Loucy (cell line): ENCODE data around the gene BRD4.
"Not testable (repeated sequence)": the region's sequence is repeated elsewhere in the genome, so short reads cannot be mapped to it uniquely, and the experiment has no call there.

Experiments used
- H2AFZ ChIP-seq: fragments of 200-600 bp; sonication (generic); 2 replicates; pipeline ENCODE4 v1.6.0; 2016; ENCODE audit warnings: antibody characterized with exemption, mild to moderate bottlenecking, low read length, moderate library complexity
- H3F3A ChIP-seq: fragments of 200-600 bp; 2 replicates; pipeline ENCODE4 v1.6.0; 2016; ENCODE audit warnings: antibody characterized with exemption, low read depth, mild to moderate bottlenecking
- H3K27me3 ChIP-seq: fragments of 200-600 bp; sonication (generic); 2 replicates; pipeline ENCODE4 v1.6.1; 2014; ENCODE audit warnings: low read length, mild to moderate bottlenecking; ENCODE audit not compliant: insufficient read depth, poor library complexity, severe bottlenecking
- H3K36me3 ChIP-seq: fragments of 200-600 bp; sonication (generic); 2 replicates; pipeline ENCODE4 v1.6.1; 2016; ENCODE audit warnings: low read length; ENCODE audit not compliant: insufficient read depth
- H3K4me1 ChIP-seq: fragments of 200-600 bp; sonication (generic); 2 replicates; pipeline ENCODE4 v1.5.1; 2014; ENCODE audit warnings: low read length, mild to moderate bottlenecking; ENCODE audit not compliant: insufficient read depth, poor library complexity, severe bottlenecking
- H3K4me2 ChIP-seq: fragments of 200-600 bp; sonication (generic); 2 replicates; pipeline ENCODE4 v1.6.0; 2014; ENCODE audit warnings: antibody characterized with exemption, low read length, low read depth, mild to moderate bottlenecking; ENCODE audit not compliant: poor library complexity, severe bottlenecking
- H3K4me3 ChIP-seq: fragments of 200-600 bp; sonication (generic); 2 replicates; pipeline ENCODE4 v1.5.1; 2014; ENCODE audit warnings: low read length, mild to moderate bottlenecking, mixed read lengths; ENCODE audit not compliant: poor library complexity, severe bottlenecking
- H3K79me2 ChIP-seq: fragments of 200-600 bp; sonication (generic); 2 replicates; pipeline ENCODE4 v1.6.1; 2014; ENCODE audit warnings: low read length; ENCODE audit not compliant: insufficient read depth
- H3K9ac ChIP-seq: fragments of 200-600 bp; sonication (generic); 2 replicates; pipeline ENCODE4 v1.6.0; 2014; ENCODE audit warnings: mild to moderate bottlenecking, low read depth, low read length, moderate library complexity; ENCODE audit not compliant: poor library complexity, severe bottlenecking
- H3K9me2 ChIP-seq: fragments of 200-600 bp; sonication (generic); replicated peaks from 2 replicates; pipeline ENCODE4 v1.6.1; 2016; ENCODE audit warnings: low read depth, low read length, mixed read lengths
- H3K9me3 ChIP-seq: fragments of 200-600 bp; sonication (generic); 2 replicates; pipeline ENCODE4 v1.6.1; 2014; ENCODE audit warnings: mild to moderate bottlenecking, antibody characterized with exemption, low read length, low read depth; ENCODE audit not compliant: insufficient read depth
- H4K20me1 ChIP-seq: fragments of 200-600 bp; sonication (generic); 2 replicates; pipeline ENCODE4 v1.6.0; 2014; ENCODE audit warnings: antibody characterized with exemption, low read length, mild to moderate bottlenecking; ENCODE audit not compliant: insufficient read depth, poor library complexity, severe bottlenecking
- CTCF ChIP-seq: fragments of 200-600 bp; sonication (generic); conservative IDR thresholded peaks from 2 replicates; pipeline ENCODE4 v1.5.1; 2014; ENCODE audit warnings: mild to moderate bottlenecking, antibody characterized with exemption, low read length
- EZH2phosphoT487 ChIP-seq: fragments of 200-600 bp; IDR thresholded peaks from 2 replicates; pipeline ENCODE4 v1.6.1; 2018; ENCODE audit warnings: antibody characterized with exemption, mild to moderate bottlenecking, moderate library complexity, borderline replicate concordance

BRD4 gene

GRCh38 chr19:15360015-15360414, 27.7 kb upstream of the BRD4 start:
- not testable (repeated sequence) for H3K79me2 ChIP-seq, H2AFZ ChIP-seq, H3K9ac ChIP-seq, H3K9me2 ChIP-seq, H3F3A ChIP-seq, H3K4me1 ChIP-seq, H3K9me3 ChIP-seq, H3K4me2 ChIP-seq, H4K20me1 ChIP-seq, H3K27me3 ChIP-seq, H3K4me3 ChIP-seq
- peaks cover 58% of the 10 kb centered on the region; the same call in 1 of the 2 replicates for H3K36me3 ChIP-seq

GRCh38 chr19:15358918-15359317, 26.6 kb upstream of the BRD4 start:
- Histone ChIP-seq H3K4me3 (no peak overlapping the region), H3K9me2 (no peaks in the 10 kb centered on the region), H3K9ac (no peak overlapping the region), H3K27me3 (no peaks in the 10 kb centered on the region), H3K36me3 (peaks cover 62% of the 10 kb centered on the region; the same call in 1 of the 2 replicates), H3K9me3 (no peaks in the 10 kb centered on the region), H3F3A (no peaks in the 10 kb centered on the region), H3K4me1 (no peaks in the 10 kb centered on the region), H4K20me1 (no peaks in the 10 kb centered on the region), H2AFZ (no peak overlapping the region), H3K4me2 (no peak overlapping the region), H3K79me2 (no peaks in the 10 kb centered on the region)
- TF ChIP-seq CTCF = no peak
- TF ChIP-seq EZH2phosphoT487 = no peak

GRCh38 chr19:15357906-15358305, 25.6 kb upstream of the BRD4 start:
- no peak overlapping the region for H3K4me3 ChIP-seq
- H3K36me3 ChIP-seq = peaks cover 63% of the 10 kb centered on the region; the same call in 1 of the 2 replicates
- no peak for TF ChIP-seq EZH2phosphoT487
- TF ChIP-seq CTCF = no peak
- H3K4me2 ChIP-seq = no peak overlapping the region
- no peaks in the 10 kb centered on the region for H3K9me2 ChIP-seq
- no peaks in the 10 kb centered on the region for H3K79me2 ChIP-seq
- H2AFZ ChIP-seq = no peak overlapping the region
- H3K9ac ChIP-seq = no peak overlapping the region
- no peaks in the 10 kb centered on the region for H4K20me1 ChIP-seq
- no peaks in the 10 kb centered on the region for H3F3A ChIP-seq
- no peaks in the 10 kb centered on the region for H3K9me3 ChIP-seq
- no peaks in the 10 kb centered on the region for H3K27me3 ChIP-seq
- no peaks in the 10 kb centered on the region for H3K4me1 ChIP-seq

GRCh38 chr19:15354566-15355296, 22.4 kb upstream of the BRD4 start:
- Histone ChIP-seq H2AFZ (no peak overlapping the region), H3K9me3 (no peaks in the 10 kb centered on the region), H3K9ac (no peak overlapping the region), H3K4me3 (no peak overlapping the region), H3F3A (no peaks in the 10 kb centered on the region), H3K27me3 (no peaks in the 10 kb centered on the region), H3K9me2 (no peaks in the 10 kb centered on the region), H3K4me2 (no peak overlapping the region), H3K36me3 (peaks cover 43% of the 10 kb centered on the region; the same call in 1 of the 2 replicates), H4K20me1 (no peaks in the 10 kb centered on the region), H3K4me1 (no peaks in the 10 kb centered on the region), H3K79me2 (no peaks in the 10 kb centered on the region)
- TF ChIP-seq EZH2phosphoT487 (no peak), CTCF (no peak)
